SK-N-SH (cell line): Measurements from ENCODE around the gene UBE2D1.

ENCODE experiments used
- EP300 ChIP-seq, 2 experiments: IDR thresholded peaks; 2 replicates each; pipeline versions ENCODE4 v1.4.0 to v1.6.1; 2012; ENCODE audit warnings: borderline replicate concordance in 1 of 2, low read depth in 1 of 2, low read length in 1 of 2
- EZH2phosphoT487 ChIP-seq: fragments of 200-600 bp; sonication (generic); IDR thresholded peaks from 2 replicates; pipeline ENCODE4 v1.6.1; 2017; ENCODE audit warnings: low read depth, mixed run types, mild to moderate bottlenecking, antibody characterized with exemption, moderate library complexity, borderline replicate concordance
- JUND ChIP-seq: IDR thresholded peaks from 2 replicates; pipeline ENCODE4 v1.4.0; 2012
- MXI1 ChIP-seq: IDR thresholded peaks from 2 replicates; pipeline ENCODE4 v1.6.1; 2012; ENCODE audit warnings: mild to moderate bottlenecking, low read depth, low read length, improper control_type of control experiment
- PBX3 ChIP-seq: IDR thresholded peaks from 2 replicates; pipeline ENCODE4; 2012
- RCOR1 ChIP-seq: fragments of 150-350 bp; IDR thresholded peaks from 2 replicates; pipeline ENCODE4 v1.6.1; 2017; ENCODE audit warnings: antibody characterized with exemption, low read length
- SIN3A ChIP-seq: IDR thresholded peaks from 2 replicates; pipeline ENCODE4 v1.6.1; 2012; ENCODE audit warnings: low read depth, mild to moderate bottlenecking, low read length, moderate library complexity, borderline replicate concordance
- TAF1 ChIP-seq: IDR thresholded peaks from 2 replicates; pipeline ENCODE4 v1.6.1; 2012; ENCODE audit warnings: low read depth, mild to moderate bottlenecking, low read length, moderate library complexity, borderline replicate concordance
- TCF12 ChIP-seq: IDR thresholded peaks from 2 replicates; pipeline ENCODE4 v1.4.0; 2012
- TF ChIP-seq, protein P1 (sequence below): fragments of 200-600 bp; sonication (generic); IDR thresholded peaks from 2 replicates; pipeline ENCODE4 v1.6.1; 2017; ENCODE audit warnings: antibody characterized with exemption, mild to moderate bottlenecking, moderate library complexity
- TF ChIP-seq, protein P2 (sequence below): fragments of 150-350 bp; IDR thresholded peaks from 2 replicates; pipeline ENCODE4 v1.6.1; 2017; ENCODE audit warnings: antibody characterized with exemption, low read length, low read depth, borderline replicate concordance

GRCh38 chr10:58293989-58294388 is 40.8 kb upstream of the UBE2D1 start:
- no peak for TF ChIP-seq EP300 (IDR thresholded peaks at IDR 0.05; ENCODE audit: borderline replicate concordance in 1 of 2, low read depth in 1 of 2, low read length in 1 of 2)
- TF ChIP-seq RCOR1, result no peak
- TF ChIP-seq, protein P1, sequence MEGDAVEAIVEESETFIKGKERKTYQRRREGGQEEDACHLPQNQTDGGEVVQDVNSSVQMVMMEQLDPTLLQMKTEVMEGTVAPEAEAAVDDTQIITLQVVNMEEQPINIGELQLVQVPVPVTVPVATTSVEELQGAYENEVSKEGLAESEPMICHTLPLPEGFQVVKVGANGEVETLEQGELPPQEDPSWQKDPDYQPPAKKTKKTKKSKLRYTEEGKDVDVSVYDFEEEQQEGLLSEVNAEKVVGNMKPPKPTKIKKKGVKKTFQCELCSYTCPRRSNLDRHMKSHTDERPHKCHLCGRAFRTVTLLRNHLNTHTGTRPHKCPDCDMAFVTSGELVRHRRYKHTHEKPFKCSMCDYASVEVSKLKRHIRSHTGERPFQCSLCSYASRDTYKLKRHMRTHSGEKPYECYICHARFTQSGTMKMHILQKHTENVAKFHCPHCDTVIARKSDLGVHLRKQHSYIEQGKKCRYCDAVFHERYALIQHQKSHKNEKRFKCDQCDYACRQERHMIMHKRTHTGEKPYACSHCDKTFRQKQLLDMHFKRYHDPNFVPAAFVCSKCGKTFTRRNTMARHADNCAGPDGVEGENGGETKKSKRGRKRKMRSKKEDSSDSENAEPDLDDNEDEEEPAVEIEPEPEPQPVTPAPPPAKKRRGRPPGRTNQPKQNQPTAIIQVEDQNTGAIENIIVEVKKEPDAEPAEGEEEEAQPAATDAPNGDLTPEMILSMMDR, result no peak
- no peak for TF ChIP-seq JUND
- no peak for TF ChIP-seq TAF1
- no peak for TF ChIP-seq SIN3A
- no peak for TF ChIP-seq PBX3
- no peak for TF ChIP-seq EZH2phosphoT487
- TF ChIP-seq MXI1, result no peak
- no peak for TF ChIP-seq TCF12
- TF ChIP-seq, protein P2, sequence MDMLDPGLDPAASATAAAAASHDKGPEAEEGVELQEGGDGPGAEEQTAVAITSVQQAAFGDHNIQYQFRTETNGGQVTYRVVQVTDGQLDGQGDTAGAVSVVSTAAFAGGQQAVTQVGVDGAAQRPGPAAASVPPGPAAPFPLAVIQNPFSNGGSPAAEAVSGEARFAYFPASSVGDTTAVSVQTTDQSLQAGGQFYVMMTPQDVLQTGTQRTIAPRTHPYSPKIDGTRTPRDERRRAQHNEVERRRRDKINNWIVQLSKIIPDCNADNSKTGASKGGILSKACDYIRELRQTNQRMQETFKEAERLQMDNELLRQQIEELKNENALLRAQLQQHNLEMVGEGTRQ, result no peak
